Measurements from ENCODE around the gene DAO. TPM values are rescaled to one million over a fixed set of nuclear protein-coding genes. Genes with fewer than 3 reads are reported as not detected.

The DAO gene
- total RNA-seq, 2 experiments from 2014 or later = not detected

GRCh38 chr12:108915632-108916133, 35.8 kb downstream of the DAO start:
- Mint-ChIP-seq H3K36me3 (no peaks in the 10 kb centered on the region), H3K4me1 (no peaks in the 10 kb centered on the region), H3K9me3 (peaks cover 2% of the 10 kb centered on the region), H3K4me3 (no peak overlapping the region), H3K27me3 (no peaks in the 10 kb centered on the region), H3K27ac (no peak overlapping the region)
- DNase-seq = no peak

- Mint-ChIP-seq H3K27me3 (no peaks in the 10 kb centered on the region), H3K4me1 (no peaks in the 10 kb centered on the region), H3K4me3 (no peak overlapping the region), H3K27ac (no peak overlapping the region), H3K9me3 (peaks cover 2% of the 10 kb centered on the region), H3K36me3 (no peaks in the 10 kb centered on the region)
- no peak for DNase-seq
Measured at GRCh38 chr12:108916336-108916735, 36.4 kb downstream of the DAO start.

- H3K27me3 Mint-ChIP-seq = no peaks in the 10 kb centered on the region
- peaks cover 2% of the 10 kb centered on the region for H3K9me3 Mint-ChIP-seq
- H3K4me1 Mint-ChIP-seq = no peaks in the 10 kb centered on the region
- H3K36me3 Mint-ChIP-seq = no peaks in the 10 kb centered on the region
- no peak for DNase-seq
- H3K4me3 Mint-ChIP-seq = no peak overlapping the region
- H3K27ac Mint-ChIP-seq = no peak overlapping the region
Measured at GRCh38 chr12:108918206-108918605, 38.3 kb downstream of the DAO start.

GRCh38 chr12:108918960-108919642, 39.2 kb downstream of the DAO start:
- H3K27ac Mint-ChIP-seq = no peak overlapping the region
- H3K4me1 Mint-ChIP-seq = no peaks in the 10 kb centered on the region
- DNase-seq = no peak
- H3K4me3 Mint-ChIP-seq = no peak overlapping the region
- H3K9me3 Mint-ChIP-seq = peaks cover 2% of the 10 kb centered on the region
- no peaks in the 10 kb centered on the region for H3K36me3 Mint-ChIP-seq
- H3K27me3 Mint-ChIP-seq = no peaks in the 10 kb centered on the region

GRCh38 chr12:108921946-108922345, 42.1 kb downstream of the DAO start:
- no peak overlapping the region for H3K27ac Mint-ChIP-seq
- peaks cover 2% of the 10 kb centered on the region for H3K9me3 Mint-ChIP-seq
- no peak for DNase-seq
- H3K27me3 Mint-ChIP-seq = no peaks in the 10 kb centered on the region
- H3K36me3 Mint-ChIP-seq = no peaks in the 10 kb centered on the region
- no peak overlapping the region for H3K4me3 Mint-ChIP-seq
- no peaks in the 10 kb centered on the region for H3K4me1 Mint-ChIP-seq

GRCh38 chr12:108922918-108923317, 43.0 kb downstream of the DAO start:
- Mint-ChIP-seq H3K4me3 (no peak overlapping the region), H3K4me1 (no peaks in the 10 kb centered on the region), H3K27me3 (no peaks in the 10 kb centered on the region), H3K27ac (no peak overlapping the region), H3K9me3 (peaks cover 2% of the 10 kb centered on the region), H3K36me3 (no peaks in the 10 kb centered on the region)
- no peak for DNase-seq

- Mint-ChIP-seq H3K27me3 (no peaks in the 10 kb centered on the region), H3K4me1 (no peaks in the 10 kb centered on the region), H3K4me3 (no peak overlapping the region), H3K27ac (no peak overlapping the region), H3K36me3 (no peaks in the 10 kb centered on the region), H3K9me3 (no peaks in the 10 kb centered on the region)
- no peak for DNase-seq
Measured at GRCh38 chr12:108928695-108929094, 48.8 kb downstream of the DAO start.

- Mint-ChIP-seq H3K36me3 (no peaks in the 10 kb centered on the region), H3K4me1 (no peaks in the 10 kb centered on the region), H3K9me3 (no peaks in the 10 kb centered on the region), H3K27ac (no peak overlapping the region), H3K27me3 (no peaks in the 10 kb centered on the region), H3K4me3 (no peak overlapping the region)
- DNase-seq = no peak
Measured at GRCh38 chr12:108930155-108930554, 50.3 kb downstream of the DAO start.

- H3K27me3 Mint-ChIP-seq = no peaks in the 10 kb centered on the region
- no peaks in the 10 kb centered on the region for H3K4me1 Mint-ChIP-seq
- no peaks in the 10 kb centered on the region for H3K36me3 Mint-ChIP-seq
- H3K9me3 Mint-ChIP-seq = no peaks in the 10 kb centered on the region
- no peak overlapping the region for H3K4me3 Mint-ChIP-seq
- DNase-seq = no peak
- no peak overlapping the region for H3K27ac Mint-ChIP-seq
Measured at GRCh38 chr12:108930756-108931155, 50.9 kb downstream of the DAO start.

- Mint-ChIP-seq H3K4me3 (no peak overlapping the region), H3K27ac (no peak overlapping the region), H3K27me3 (no peaks in the 10 kb centered on the region), H3K9me3 (no peaks in the 10 kb centered on the region), H3K4me1 (no peaks in the 10 kb centered on the region), H3K36me3 (no peaks in the 10 kb centered on the region)
- no peak for DNase-seq
Measured at GRCh38 chr12:108933949-108934348, 54.1 kb downstream of the DAO start.

GRCh38 chr12:108935159-108935763, 55.4 kb downstream of the DAO start:
- peaks cover 2% of the 10 kb centered on the region for H3K4me1 Mint-ChIP-seq
- no peaks in the 10 kb centered on the region for H3K36me3 Mint-ChIP-seq

GRCh38 chr12:108938247-108938924, 58.5 kb downstream of the DAO start:
- no peak overlapping the region for H3K4me3 Mint-ChIP-seq
- DNase-seq = no peak
- H3K27me3 Mint-ChIP-seq = no peaks in the 10 kb centered on the region
- no peaks in the 10 kb centered on the region for H3K9me3 Mint-ChIP-seq
- no peak overlapping the region for H3K27ac Mint-ChIP-seq
- H3K36me3 Mint-ChIP-seq = no peaks in the 10 kb centered on the region
- peaks cover 2% of the 10 kb centered on the region for H3K4me1 Mint-ChIP-seq

More at GRCh38 chr12:108935159-108935763, 55.4 kb downstream of the DAO start:
- DNase-seq = no peak
- Mint-ChIP-seq H3K9me3 (no peaks in the 10 kb centered on the region), H3K27me3 (no peaks in the 10 kb centered on the region), H3K4me3 (no peak overlapping the region), H3K27ac (no peak overlapping the region)

GRCh38 chr12:108939594-108939993, 59.7 kb downstream of the DAO start:
- H3K4me1 Mint-ChIP-seq = peaks cover 2% of the 10 kb centered on the region
- no peaks in the 10 kb centered on the region for H3K36me3 Mint-ChIP-seq
- H3K9me3 Mint-ChIP-seq = no peaks in the 10 kb centered on the region
- H3K27me3 Mint-ChIP-seq = no peaks in the 10 kb centered on the region
- H3K4me3 Mint-ChIP-seq = no peak overlapping the region
- H3K27ac Mint-ChIP-seq = no peak overlapping the region
- no peak for DNase-seq

GRCh38 chr12:108940138-108940537, 60.2 kb downstream of the DAO start:
- DNase-seq = no peak
- H3K4me3 Mint-ChIP-seq = no peak overlapping the region
- no peaks in the 10 kb centered on the region for H3K36me3 Mint-ChIP-seq
- H3K4me1 Mint-ChIP-seq = peaks cover 2% of the 10 kb centered on the region
- no peaks in the 10 kb centered on the region for H3K27me3 Mint-ChIP-seq
- no peaks in the 10 kb centered on the region for H3K9me3 Mint-ChIP-seq
- no peak overlapping the region for H3K27ac Mint-ChIP-seq

GRCh38 chr12:108947097-108947496, 67.2 kb downstream of the DAO start:
- DNase-seq = no peak
- Mint-ChIP-seq H3K4me3 (no peak overlapping the region), H3K9me3 (peaks cover 4% of the 10 kb centered on the region), H3K27me3 (peaks cover 14% of the 10 kb centered on the region), H3K27ac (no peak overlapping the region), H3K36me3 (no peaks in the 10 kb centered on the region), H3K4me1 (peaks cover 3% of the 10 kb centered on the region)

Data from activated naive CD8-positive, alpha-beta T cell treated with anti-CD3 and anti-CD28 coated beads for 36 hours (primary cell).